ENCODE data around the gene FGB.

- no peak for TF ChIP-seq CTCF (IDR thresholded peaks at IDR 0.05)
- TF ChIP-seq POLR2AphosphoS5 (IDR thresholded peaks at IDR 0.05; ENCODE audit: low read depth, low read length), result no peak
- no peak for TF ChIP-seq REST (IDR thresholded peaks at IDR 0.05; ENCODE audit: insufficient read depth in 1 of 2, low read depth in 2 of 2, low read length in 1 of 2)
- TF ChIP-seq TCF7L2 (IDR thresholded peaks at IDR 0.05; ENCODE audit: low read depth, low read length), result no peak
- no peak for TF ChIP-seq SIN3A (IDR thresholded peaks at IDR 0.05; ENCODE audit: borderline replicate concordance, insufficient read depth, low read depth, low read length)
These were observed 11.5 kb downstream of the FGB start for GRCh38 chr4:154574311-154574710.
